GM12878 (cell line): ENCODE results near the gene MPC1. TPM values are rescaled to one million over a fixed set of nuclear protein-coding genes. Genes with fewer than 3 reads are reported as not detected.

Source experiments
- ATAC-seq: fragments of 200-7000 bp; cut with Tn5 transposase; 3 replicates; pipeline ENCODE4 v1.9.1; 2020; ENCODE audit warnings: mild to moderate bottlenecking, moderate library complexity
- BruUV-seq: library from RNA; stranded (reverse); fragments of 400-500 nt; replicated peaks from 2 replicates; lab custom pipeline; 2021; lab: Mats Ljungman, UMichigan
- CTCF ChIA-PET: fragments of 300-600 bp; sonication (Branson Sonifier 250); formaldehyde crosslinking; extraction: SDS; loops from one replicate; lab custom pipeline; 2021; ENCODE audit warnings: inconsistent platforms; lab: Yijun Ruan, JAX
- POLR2A ChIA-PET: fragments of 350-600 bp; formaldehyde crosslinking; extraction: SDS; loops from one replicate; lab custom pipeline; 2021; ENCODE audit warnings: inconsistent platforms; lab: Charles Lee
- RAD21 ChIA-PET: fragments of 300-600 bp; sonication (Branson Sonifier 250); formaldehyde crosslinking; loops from one replicate; lab custom pipeline; 2023; ENCODE audit warnings: antibody characterized with exemption; ENCODE audit not compliant: unreplicated experiment; lab: Charles Lee
- SMC1A ChIA-PET: fragments of 300-600 bp; sonication (Branson Sonifier 250); formaldehyde crosslinking; loops from one replicate; lab custom pipeline; 2023; ENCODE audit not compliant: unreplicated experiment, uncharacterized antibody; lab: Charles Lee
- DNase-seq: peaks from one replicate; pipeline ENCODE4 v3.0.0-alpha.2; 2011; ENCODE audit warnings: low read depth, low spot score
- FAIRE-seq: peaks from 3 replicates; lab custom pipeline; 2011; peaks lifted over from hg19 to GRCh38; lab: Jason Lieb, UNC
- H2AFZ ChIP-seq: 2 replicates; pipeline ENCODE4 v1.6.0; 2011; ENCODE audit warnings: low read depth, low read length, control low read depth; ENCODE audit not compliant: control insufficient read depth
- H3K27ac ChIP-seq: 2 replicates; pipeline ENCODE4 v1.5.1; 2011; ENCODE audit warnings: control low read depth; ENCODE audit not compliant: control insufficient read depth, insufficient read depth
- H3K27me3 ChIP-seq, 2 experiments: replicated peaks in 1 of 2; 2 replicates each; pipeline versions ENCODE4 v1.6.0 to v1.6.1; 2011; ENCODE audit warnings: low read length in 1 of 2; ENCODE audit not compliant: control insufficient read depth in 2 of 2, insufficient read depth in 2 of 2
- H3K36me3 ChIP-seq, 2 experiments: 2 replicates each; pipeline ENCODE4 v1.5.1; 2011; ENCODE audit warnings: low read length in 1 of 2; ENCODE audit not compliant: control insufficient read depth in 2 of 2, insufficient read depth in 2 of 2
- H3K4me1 ChIP-seq: 2 replicates; pipeline ENCODE4 v1.6.1; 2011; ENCODE audit warnings: mild to moderate bottlenecking, low read length, moderate library complexity, mixed read lengths; ENCODE audit not compliant: control insufficient read depth, insufficient read depth
- H3K4me2 ChIP-seq: 2 replicates; pipeline ENCODE4 v1.6.0; 2011; ENCODE audit warnings: control low read depth; ENCODE audit not compliant: control insufficient read depth, insufficient read depth
- H3K4me3 ChIP-seq: fragments of 200-600 bp; sonication (generic); 2 replicates; pipeline ENCODE4 v1.5.1; 2016
- H3K79me2 ChIP-seq: 2 replicates; pipeline ENCODE4 v1.6.0; 2011; ENCODE audit warnings: low read length; ENCODE audit not compliant: control insufficient read depth, insufficient read depth
- H3K9ac ChIP-seq: 2 replicates; pipeline ENCODE4 v1.8.0; 2011; ENCODE audit warnings: low read length, control low read depth, mixed read lengths; ENCODE audit not compliant: control insufficient read depth, insufficient read depth
- H3K9me3 ChIP-seq: replicated peaks from 3 replicates; pipeline ENCODE4 v1.5.1; 2011; ENCODE audit warnings: mild to moderate bottlenecking, low read length; ENCODE audit not compliant: control insufficient read depth, insufficient read depth
- H4K20me1 ChIP-seq: 2 replicates; pipeline ENCODE4 v1.6.0; 2011; ENCODE audit not compliant: control insufficient read depth, insufficient read depth
- BHLHE40 ChIP-seq, 2 experiments: fragments of 450-650 bp in 1 of 2; IDR thresholded peaks; 2 replicates each; pipeline ENCODE4 v1.6.1; 2011 to 2017; ENCODE audit warnings: low read depth in 2 of 2, borderline replicate concordance in 1 of 2, improper control_type of control experiment in 1 of 2, low read length in 1 of 2, mild to moderate bottlenecking in 1 of 2
- EED ChIP-seq: sonication (generic); IDR thresholded peaks from 2 replicates; pipeline ENCODE4 v1.6.1; 2016; ENCODE audit warnings: antibody characterized with exemption, low read depth
- EP300 ChIP-seq, 2 experiments: fragments of 150-350 bp in 1 of 2; IDR thresholded peaks; 2 replicates each; pipeline ENCODE4 v1.6.1; 2011 to 2012; ENCODE audit warnings: low read depth in 2 of 2, low read length in 2 of 2, borderline replicate concordance in 1 of 2, improper control_type of control experiment in 1 of 2, inconsistent platforms in 1 of 2; ENCODE audit not compliant: control insufficient read depth in 1 of 2
- GABPA ChIP-seq: IDR thresholded peaks from 2 replicates; pipeline ENCODE4 v1.6.1; 2014; ENCODE audit warnings: antibody characterized with exemption, low read depth, mild to moderate bottlenecking, inconsistent platforms
- JUND ChIP-seq: IDR thresholded peaks from 2 replicates; pipeline ENCODE4 v1.6.1; 2012; ENCODE audit warnings: low read depth, mild to moderate bottlenecking, low read length, improper control_type of control experiment, moderate library complexity
- MEF2A ChIP-seq: IDR thresholded peaks from 2 replicates; pipeline ENCODE4 v1.6.1; 2011; ENCODE audit warnings: low read depth, mild to moderate bottlenecking, low read length, moderate library complexity; ENCODE audit not compliant: insufficient read depth
- PKNOX1 ChIP-seq: fragments of 450-650 bp; IDR thresholded peaks from 2 replicates; pipeline ENCODE4 v1.6.1; 2016; ENCODE audit warnings: mild to moderate bottlenecking
- SRF ChIP-seq, 2 experiments: IDR thresholded peaks; 2 replicates each; pipeline ENCODE4 v1.6.1; 2011; ENCODE audit warnings: low read depth in 2 of 2, low read length in 2 of 2, mild to moderate bottlenecking in 1 of 2, moderate library complexity in 1 of 2
- TCF7 ChIP-seq: IDR thresholded peaks from 2 replicates; pipeline ENCODE4 v1.6.1; 2014; ENCODE audit warnings: antibody characterized with exemption, borderline replicate concordance
- ZNF217 ChIP-seq: fragments of 450-650 bp; IDR thresholded peaks from 2 replicates; pipeline ENCODE4 v1.6.1; 2017; ENCODE audit warnings: antibody characterized with exemption, mild to moderate bottlenecking
- WGBS: methylation state at CpG from one replicate; pipeline ENCODE4 v1.1.6; 2016; ENCODE audit warnings: low lambda C conversion rate; ENCODE audit not compliant: insufficient replicate concordance, insufficient coverage; ENCODE audit errors: missing lambda C conversion rate; 5-methylcytosine and 5-hydroxymethylcytosine counted together
- in situ Hi-C: fragments of 300-500 bp; cut with MboI; formaldehyde crosslinking; loops from 9 replicates; pipeline ENCODE4 v1.14.3; 2018; ENCODE audit warnings: mixed read lengths
- intact Hi-C: fragments of 100-400 bp; cut with micrococcal nuclease; formaldehyde crosslinking; loops from one replicate; pipeline ENCODE4 v1.14.2; 2022; ENCODE audit not compliant: unreplicated experiment
- polyA plus RNA-seq, 11 experiments: library from polyadenylated mRNA; depleted of rRNA in 4 of 11; unstranded in 6 of 11; stranded (reverse) in 5 of 11; fragments of >200 nt; fragmentation: Nextera tagmentation in 4 of 11; fragmentation: Illumina TruSeq in 1 of 11; extraction: Ambion mirVana in 4 of 11; extraction: Trizol in 1 of 11; gene quantifications; 1 replicate in 1 of 11; 2 replicates in 10 of 11; pipeline versions ENCODE4 v1.2.1 to v1.2.3, GENCODE V29; 2011 to 2016; ENCODE audit warnings: inconsistent platforms in 2 of 11, missing spikeins in 2 of 11, low read depth in 1 of 11
- total RNA-seq, 4 experiments: library from RNA; depleted of rRNA in 3 of 4; stranded (reverse); fragments of >200 nt in 3 of 4; fragmentation: Illumina TruSeq in 1 of 4; extraction: Trizol in 1 of 4; gene quantifications; 2 replicates each; pipeline versions ENCODE4 v1.2.1 to v1.2.3, GENCODE V29; 2013 to 2021

Gene MPC1
- total and polyA plus RNA-seq, 10 of the 15 experiments (the other 5 are each of a cell fraction or from before 2014, with no cell fraction given) = 53.2 to 177 (median 78.8) TPM

DNA sequence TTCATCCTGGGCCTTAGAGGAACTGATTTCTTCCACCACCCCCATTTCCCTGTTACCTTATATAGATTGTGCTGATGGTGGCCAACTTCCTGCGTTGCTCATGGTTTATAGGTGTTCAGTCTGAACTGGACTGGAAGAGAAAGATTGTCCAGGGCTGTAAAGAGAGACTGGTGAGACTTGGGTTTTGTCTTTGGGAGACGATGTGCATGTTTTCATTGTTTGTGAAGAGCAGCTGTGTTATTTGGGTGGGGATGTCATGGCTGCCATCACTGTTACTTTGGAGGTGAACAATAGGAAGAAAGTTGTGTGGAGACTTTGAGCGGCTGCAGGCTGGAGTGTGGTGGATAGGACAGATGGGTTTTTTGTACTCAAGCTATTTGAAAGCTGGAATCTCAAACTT, 15.6 kb upstream of the MPC1 start:
- SMC1A ChIA-PET = interaction anchor here (0.9 to 5.5 kb wide), 10 partner anchors 10 to 122 kb away, joined by 4 to 72 read pairs (median 6); partner anchors contain the start of gene PRR18
- Histone ChIP-seq H4K20me1 (no peaks in the 10 kb centered on the region), H2AFZ (no peak overlapping the region), H3K9me3 (no peaks in the 10 kb centered on the region), H3K4me1 (no peaks in the 10 kb centered on the region), H3K36me3 (no peaks in the 10 kb centered on the region), H3K9ac (no peak overlapping the region), H3K4me2 (no peak overlapping the region), H3K27me3 (no peaks in the 10 kb centered on the region), H3K4me3 (no peak overlapping the region), H3K27ac (no peak overlapping the region), H3K79me2 (no peaks in the 10 kb centered on the region)
- DNase-seq = no peak
- ATAC-seq = no peak
- POLR2A ChIA-PET = interaction anchor here (1.4 to 1.8 kb wide), 2 partner anchors 11 to 88 kb away, joined by 4 to 7 read pairs; no protein-coding TSS in a partner anchor
- in situ Hi-C loops (no loop called here), intact Hi-C loops (no loop called here)
- no peak for FAIRE-seq
- RAD21 ChIA-PET = interaction anchor here (1.2 to 5.3 kb wide), 4 partner anchors 10 to 122 kb away, joined by 3 to 165 read pairs (median 29); no protein-coding TSS in a partner anchor
- TF ChIP-seq MEF2A = no peak
- TF ChIP-seq BHLHE40 (IDR thresholded peaks at IDR 0.05; ENCODE audit: borderline replicate concordance in 1 of 2, low read depth in 2 of 2, low read length in 1 of 2) = no peak
- no peak for TF ChIP-seq TCF7
- TF ChIP-seq EED = no peak
- no peak for TF ChIP-seq JUND
- 81% methylated on average over 3 of the region's 3 CpGs for WGBS
- no TSS peak for BruUV-seq
- CTCF ChIA-PET = interaction anchor here (0.6 to 12.2 kb wide), 11 partner anchors 9 to 241 kb away, joined by 3 to 317 read pairs (median 25); partner anchors contain the start of gene PRR18

DNA sequence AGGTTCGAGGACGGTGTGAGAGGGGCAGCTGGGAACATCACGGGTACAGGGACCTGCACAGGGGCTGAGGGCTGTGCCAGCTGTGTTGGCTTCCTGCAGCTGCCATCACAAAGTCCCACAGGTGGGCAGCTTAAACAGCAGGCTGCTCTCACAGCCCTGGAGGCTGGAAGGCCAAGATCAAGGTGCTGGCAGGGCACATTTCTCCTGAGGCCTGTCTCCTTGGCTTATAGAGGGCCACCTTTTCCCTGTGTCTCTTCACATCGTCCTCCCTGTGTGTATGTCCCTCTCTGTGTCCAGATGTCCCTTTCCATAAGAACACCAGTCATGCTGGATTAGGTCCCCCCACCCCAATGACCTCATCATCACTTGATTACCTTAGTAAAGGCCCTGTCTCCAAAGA, 15.1 kb upstream of the MPC1 start:
- no peaks in the 10 kb centered on the region for H3K27me3 ChIP-seq
- no peak overlapping the region for H3K4me3 ChIP-seq
- WGBS = 51% methylated on average over 4 of the region's 4 CpGs
- no peak for TF ChIP-seq PKNOX1
- no peak for TF ChIP-seq ZNF217
- no peak for TF ChIP-seq SRF (IDR thresholded peaks at IDR 0.05; ENCODE audit: low read depth in 2 of 2, low read length in 2 of 2)
- TF ChIP-seq GABPA = no peak
- no peak for TF ChIP-seq EP300 (IDR thresholded peaks at IDR 0.05; ENCODE audit: borderline replicate concordance in 1 of 2, control insufficient read depth in 1 of 2, low read depth in 2 of 2, low read length in 2 of 2)
- TF ChIP-seq, all 136 proteins: peak for 0
- no TSS peak for BruUV-seq
- ChIA-PET SMC1A (interaction anchor here (2.0 to 5.5 kb wide), 3 partner anchors 12 to 122 kb away, joined by 6 to 72 read pairs (median 56); no protein-coding TSS in a partner anchor), POLR2A (interaction anchor here (1.4 to 1.8 kb wide), 2 partner anchors 12 to 87 kb away, joined by 4 to 7 read pairs; no protein-coding TSS in a partner anchor), RAD21 (interaction anchor here (4.6 to 5.3 kb wide), 2 partner anchors 85 to 121 kb away, joined by 54 to 165 read pairs; no protein-coding TSS in a partner anchor), CTCF (interaction anchor here (0.6 to 12.2 kb wide), 7 partner anchors 8 to 215 kb away, joined by 3 to 317 read pairs (median 51); partner anchors contain the start of gene PRR18)
- H3K4me1 ChIP-seq = no peaks in the 10 kb centered on the region
- H3K36me3 ChIP-seq = no peaks in the 10 kb centered on the region
- FAIRE-seq (no peak), ATAC-seq (no peak), DNase-seq (no peak)
- no peaks in the 10 kb centered on the region for H4K20me1 ChIP-seq
- in situ Hi-C loops = no loop called here
- no peak overlapping the region for H2AFZ ChIP-seq
- H3K4me2 ChIP-seq = no peak overlapping the region
- H3K27ac ChIP-seq = no peak overlapping the region
- intact Hi-C loops = no loop called here
- no peaks in the 10 kb centered on the region for H3K9me3 ChIP-seq
- no peaks in the 10 kb centered on the region for H3K79me2 ChIP-seq
- H3K9ac ChIP-seq = no peak overlapping the region
